ENCODE measurements around the gene CT45A3. TPM values are rescaled to one million over a fixed set of nuclear protein-coding genes. Genes with fewer than 3 reads are reported as not detected.

The CT45A3 gene, protein sequence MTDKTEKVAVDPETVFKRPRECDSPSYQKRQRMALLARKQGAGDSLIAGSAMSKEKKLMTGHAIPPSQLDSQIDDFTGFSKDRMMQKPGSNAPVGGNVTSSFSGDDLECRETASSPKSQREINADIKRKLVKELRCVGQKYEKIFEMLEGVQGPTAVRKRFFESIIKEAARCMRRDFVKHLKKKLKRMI
- 0.24 to 0.32 TPM in 2 of 5 replicates, not detected in the others for total RNA-seq (2022; extraction: Qiagen RNA extraction; ENCODE audit: low read depth)

DNA sequence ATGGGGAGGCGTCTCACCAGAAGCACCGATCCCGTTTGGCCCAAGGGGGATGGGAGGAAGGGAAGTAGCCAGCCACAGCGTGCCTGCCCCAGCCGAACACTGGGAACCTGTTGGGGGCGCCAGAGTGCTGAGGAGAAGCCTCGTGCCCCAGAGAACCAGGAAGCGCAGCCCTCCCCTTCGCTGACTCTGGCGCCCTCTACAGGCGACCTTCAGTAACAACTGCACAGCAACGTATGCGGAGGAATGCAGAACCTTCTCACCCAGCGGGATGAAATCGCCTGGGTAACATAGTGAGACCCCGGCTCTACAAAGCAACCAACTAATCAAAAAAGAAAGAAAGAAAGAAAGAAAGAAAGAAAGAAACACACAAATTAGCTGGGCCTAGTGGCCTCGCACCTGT, at the start of gene CT45A3:
Gene CT45A3 (minus strand): TSS at position 101 of the 400 bp plus-strand sequence. CDS start 3,747 bp downstream, outside the sequence.

DNA sequence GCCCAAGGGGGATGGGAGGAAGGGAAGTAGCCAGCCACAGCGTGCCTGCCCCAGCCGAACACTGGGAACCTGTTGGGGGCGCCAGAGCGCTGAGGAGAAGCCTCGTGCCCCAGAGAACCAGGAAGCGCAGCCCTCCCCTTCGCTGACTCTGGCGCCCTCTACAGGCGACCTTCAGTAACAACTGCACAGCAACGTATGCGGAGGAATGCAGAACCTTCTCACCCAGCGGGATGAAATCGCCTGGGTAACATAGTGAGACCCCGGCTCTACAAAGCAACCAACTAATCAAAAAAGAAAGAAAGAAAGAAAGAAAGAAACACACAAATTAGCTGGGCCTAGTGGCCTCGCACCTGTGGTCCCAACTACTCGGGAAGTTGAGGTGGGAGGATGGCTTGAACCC, 34.7 kb upstream of the CT45A3 start, which contains the start of gene CT45A6:
Gene CT45A6 (minus strand): TSS at position 101 of the 400 bp plus-strand sequence. CDS start 3,794 bp downstream, outside the sequence.

DNA sequence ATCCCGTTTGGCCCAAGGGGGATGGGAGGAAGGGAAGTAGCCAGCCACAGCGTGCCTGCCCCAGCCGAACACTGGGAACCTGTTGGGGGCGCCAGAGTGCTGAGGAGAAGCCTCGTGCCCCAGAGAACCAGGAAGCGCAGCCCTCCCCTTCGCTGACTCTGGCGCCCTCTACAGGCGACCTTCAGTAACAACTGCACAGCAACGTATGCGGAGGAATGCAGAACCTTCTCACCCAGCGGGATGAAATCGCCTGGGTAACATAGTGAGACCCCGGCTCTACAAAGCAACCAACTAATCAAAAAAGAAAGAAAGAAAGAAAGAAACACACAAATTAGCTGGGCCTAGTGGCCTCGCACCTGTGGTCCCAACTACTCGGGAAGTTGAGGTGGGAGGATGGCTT, 17.4 kb upstream of the CT45A3 start, which contains the start of gene CT45A5:
Gene CT45A5 (minus strand): TSS at position 101 of the 400 bp plus-strand sequence. CDS start 3,774 bp downstream, outside the sequence.

DNA sequence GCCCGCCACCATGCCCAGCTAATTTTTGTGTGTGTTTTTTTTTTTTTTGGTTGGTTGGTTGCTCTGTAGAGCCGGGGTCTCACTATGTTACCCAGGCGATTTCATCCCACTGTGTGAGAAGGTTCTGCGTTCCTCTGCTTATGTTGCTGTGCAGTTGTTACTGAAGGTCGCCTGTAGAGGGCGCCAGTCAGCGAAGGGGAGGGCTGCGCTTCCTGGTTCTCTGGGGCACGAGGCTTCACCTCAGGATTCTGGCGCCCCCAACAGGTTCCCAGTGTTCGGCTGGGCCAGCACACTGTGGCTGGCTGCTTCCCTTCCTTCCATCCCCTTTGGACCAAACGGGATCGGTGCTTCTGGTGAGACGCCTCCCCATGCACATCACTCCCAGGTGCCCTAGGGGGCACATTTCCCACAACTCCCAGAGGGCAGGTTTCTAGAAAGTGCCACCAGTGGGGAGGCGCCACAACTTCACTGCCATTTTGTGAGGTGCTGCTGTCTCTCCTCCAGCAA, 54.8 kb downstream of the CT45A3 start, which contains the start of gene CT45A1:
Gene CT45A1 (plus strand): TSS at position 457 of the 507 bp plus-strand sequence. CDS start 5,302 bp downstream, outside the sequence.

Other genes with a start within 250 kb of the CT45A3 start
- gene INTS6L, start 247.5 kb downstream of the CT45A3 start, total RNA-seq (2022; extraction: Qiagen RNA extraction; ENCODE audit: low read depth) = 0.11 to 0.23 TPM (median 0.21 TPM) in 5 replicates
- gene CT45A1, start 54.6 kb downstream of the CT45A3 start, total RNA-seq (2022; extraction: Qiagen RNA extraction; ENCODE audit: low read depth) = 0.11 TPM in 1 of 5 replicates, not detected in the others
- 0.05 TPM in 1 of 5 replicates, not detected in the others for gene CT45A5, start 17.3 kb upstream of the CT45A3 start, total RNA-seq (2022; extraction: Qiagen RNA extraction; ENCODE audit: low read depth)
- gene CT45A6, start 34.6 kb upstream of the CT45A3 start, total RNA-seq (2022; extraction: Qiagen RNA extraction; ENCODE audit: low read depth) = not detected in 5 replicates
- gene CT45A2, start 51.8 kb upstream of the CT45A3 start, total RNA-seq (2022; extraction: Qiagen RNA extraction; ENCODE audit: low read depth) = 0.07 TPM in 1 of 5 replicates, not detected in the others
- not detected in 5 replicates for gene CT45A7, start 69.1 kb upstream of the CT45A3 start, total RNA-seq (2022; extraction: Qiagen RNA extraction; ENCODE audit: low read depth)
- not detected in 5 replicates for gene CT45A8, start 86.3 kb upstream of the CT45A3 start, total RNA-seq (2022; extraction: Qiagen RNA extraction; ENCODE audit: low read depth)
- not detected in 5 replicates for gene CT45A9, start 103.6 kb upstream of the CT45A3 start, total RNA-seq (2022; extraction: Qiagen RNA extraction; ENCODE audit: low read depth)
- 0.27 to 0.37 TPM (median 0.29 TPM) in 3 of 5 replicates, not detected in the others for gene CT45A10, start 125.3 kb upstream of the CT45A3 start, total RNA-seq (2022; extraction: Qiagen RNA extraction; ENCODE audit: low read depth)
- gene SAGE1, start 125.5 kb upstream of the CT45A3 start, total RNA-seq (2022; extraction: Qiagen RNA extraction; ENCODE audit: low read depth) = 0.02 to 0.07 TPM (median 0.05 TPM) in 3 of 5 replicates, not detected in the others
- gene MMGT1, start 205.8 kb upstream of the CT45A3 start, total RNA-seq (2022; extraction: Qiagen RNA extraction; ENCODE audit: low read depth) = 15.2 to 16.8 TPM (median 15.9 TPM) in 5 replicates
- gene SLC9A6, start 217.2 kb upstream of the CT45A3 start, total RNA-seq (2022; extraction: Qiagen RNA extraction; ENCODE audit: low read depth) = 6.7 to 8.9 TPM (median 8.3 TPM) in 5 replicates